Heart right ventricle (tissue), 16 donors: ENCODE measurements around the gene MAP4K4. TPM values are rescaled to one million over a fixed set of nuclear protein-coding genes. Genes with fewer than 3 reads are reported as not detected.

ENCODE experiments used
- ATAC-seq, 8 donors: fragments of 200-7000 bp; cut with Tn5 transposase; one replicate each; pipeline ENCODE4 v1.9.1; 2020; ENCODE audit warnings: mild to moderate bottlenecking in 8 of 8, moderate library complexity in 8 of 8, moderate number of reproducible peaks in 1 of 8
- DNase-seq, 2 donors: peaks; one replicate each; pipeline ENCODE4 v3.0.0-alpha.2; 2020
- H3K27ac ChIP-seq, 10 donors: fragments of 200-600 bp; sonication (generic) in 2 of 10; one replicate each; pipeline versions ENCODE4 v1.5.0 to v1.8.0; 2020 to 2022; ENCODE audit warnings: mild to moderate bottlenecking in 3 of 10
- H3K27me3 ChIP-seq, 7 donors: fragments of 200-600 bp; one replicate each; pipeline ENCODE4 v1.8.0; 2021 to 2022; ENCODE audit warnings: mild to moderate bottlenecking in 2 of 7
- H3K36me3 ChIP-seq, 9 donors: fragments of 200-600 bp; sonication (generic) in 1 of 9; one replicate each; pipeline versions ENCODE4 v1.5.0 to v1.8.0; 2020 to 2022; ENCODE audit warnings: mild to moderate bottlenecking in 2 of 9
- H3K4me1 ChIP-seq, 9 donors: fragments of 200-600 bp; sonication (generic) in 1 of 9; one replicate each; pipeline versions ENCODE4 v1.5.0 to v1.8.0; 2020 to 2022; ENCODE audit warnings: mild to moderate bottlenecking in 4 of 9
- H3K4me3 ChIP-seq, 10 donors: fragments of 200-600 bp; sonication (generic) in 2 of 10; one replicate each; pipeline versions ENCODE4 v1.5.0 to v1.8.0; 2020 to 2022; ENCODE audit warnings: mild to moderate bottlenecking in 7 of 10, moderate library complexity in 2 of 10
- H3K9me3 ChIP-seq, 11 donors: fragments of 200-600 bp in 10 of 11; sonication (generic) in 2 of 11; one replicate each; pipeline versions ENCODE4 v1.5.0 to v1.8.0; 2013 to 2022; ENCODE audit warnings: mild to moderate bottlenecking in 2 of 11, control low read depth in 1 of 11, moderate library complexity in 1 of 11
- WGBS, 2 donors: extraction: QIAGEN DNeasy Blood & Tissue Kit; methylation state at CpG; one replicate each; pipeline ENCODE4 v1.1.7; 2013; ENCODE audit warnings: inconsistent platforms in 1 of 2; 5-methylcytosine and 5-hydroxymethylcytosine counted together
- intact Hi-C, 10 donors: fragments of 100-400 bp; cut with DNase I; formaldehyde crosslinking; loops; one replicate each; pipeline versions ENCODE4 v1.11.1 to v1.14.2; 2022
- polyA plus RNA-seq, 2 donors: library from polyadenylated mRNA; stranded (reverse); fragments of 200-250 nt; gene quantifications; one replicate each; pipeline ENCODE4 v1.2.3, GENCODE V29; 2013
- total RNA-seq, 10 donors: library from RNA; stranded (reverse); fragmentation: NEBNext Ultra II Directional in 3 of 10; extraction: Animal tissue kit (Norgen Biotek cat#: 25700) in 3 of 10; gene quantifications; one replicate each; pipeline versions ENCODE4 v1.2.1 to v1.2.4, GENCODE V29; 2021 to 2023
- TF ChIP-seq, protein P1 (sequence below), 9 donors: fragments of 200-600 bp; sonication (generic) in 2 of 9; IDR thresholded peaks; one replicate each; pipeline versions ENCODE4 v1.5.0 to v1.8.0; 2021 to 2022; ENCODE audit warnings: antibody characterized with exemption in 9 of 9, mild to moderate bottlenecking in 5 of 9, moderate library complexity in 1 of 9
- donor health status: Arrhythmogenic right ventricular cardiomyopathy.
- donor health status: ischemic (EF 13 %, LVEDD 7.1; RV severe dilation, severe dysfunction).
- donor health status: healthy with polysubstance abuse.
- donor health status: DM: no; HTN: yes; CAD: no.
- donor health status: DM: no; HTN: no; CAD: no.
- donor health status: ischemic (EF 25% LVEDD 6.9; RV normal size, moderate dysfunction).
- donor health status: ischemic (EF 25% LVEDD 5.7; RV mildly dilated, moderate dysfunction).
- donor health status: healthy.
- donor health status: DM: yes; HTN: yes; CAD: no.
- donor health status: Ischemic cardiomyopathy.
- donor health status: ischemic (EF 35%, LVEDD 5.7; RV mildly dilated, moderate dysfunction).
- donor health status: nonischemic (EF 11% LVEDD 7.7; RV severe dilation, severe dysfunction).
- donor health status: DM: yes; HTN: yes; CAD: no.
- donor health status: PGD.
- donor health status: ischemic (EF 29% LVEDD 5.4; RV normal size, mild dysfunction).
- donor health status: nonischemic (EF 23%, LVEDD 6.1; RV moderate dilation, normal function).

Gene MAP4K4
- total and polyA plus RNA-seq, 12 donors, result 44.3 to 116 (median 86.1) TPM

DNA sequence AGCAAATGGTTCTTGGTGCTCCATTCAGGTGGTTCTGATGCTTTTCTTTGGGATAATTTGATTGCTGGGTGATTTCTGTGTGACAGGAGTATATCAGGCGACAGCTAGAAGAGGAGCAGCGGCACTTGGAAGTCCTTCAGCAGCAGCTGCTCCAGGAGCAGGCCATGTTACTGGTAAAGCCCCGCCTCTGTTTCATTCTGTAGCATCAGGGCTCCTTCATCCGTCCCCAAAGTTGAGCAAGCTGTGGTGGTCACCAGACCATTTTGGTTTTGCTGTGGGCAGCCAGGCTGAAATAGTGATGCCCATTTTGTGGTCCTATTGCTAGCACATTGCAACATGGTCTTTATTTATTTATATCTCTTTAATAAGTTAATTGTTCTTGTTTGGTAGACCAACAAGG is 161.4 kb downstream of the MAP4K4 start:
- TF ChIP-seq, protein P1, sequence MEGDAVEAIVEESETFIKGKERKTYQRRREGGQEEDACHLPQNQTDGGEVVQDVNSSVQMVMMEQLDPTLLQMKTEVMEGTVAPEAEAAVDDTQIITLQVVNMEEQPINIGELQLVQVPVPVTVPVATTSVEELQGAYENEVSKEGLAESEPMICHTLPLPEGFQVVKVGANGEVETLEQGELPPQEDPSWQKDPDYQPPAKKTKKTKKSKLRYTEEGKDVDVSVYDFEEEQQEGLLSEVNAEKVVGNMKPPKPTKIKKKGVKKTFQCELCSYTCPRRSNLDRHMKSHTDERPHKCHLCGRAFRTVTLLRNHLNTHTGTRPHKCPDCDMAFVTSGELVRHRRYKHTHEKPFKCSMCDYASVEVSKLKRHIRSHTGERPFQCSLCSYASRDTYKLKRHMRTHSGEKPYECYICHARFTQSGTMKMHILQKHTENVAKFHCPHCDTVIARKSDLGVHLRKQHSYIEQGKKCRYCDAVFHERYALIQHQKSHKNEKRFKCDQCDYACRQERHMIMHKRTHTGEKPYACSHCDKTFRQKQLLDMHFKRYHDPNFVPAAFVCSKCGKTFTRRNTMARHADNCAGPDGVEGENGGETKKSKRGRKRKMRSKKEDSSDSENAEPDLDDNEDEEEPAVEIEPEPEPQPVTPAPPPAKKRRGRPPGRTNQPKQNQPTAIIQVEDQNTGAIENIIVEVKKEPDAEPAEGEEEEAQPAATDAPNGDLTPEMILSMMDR (IDR thresholded peaks at IDR 0.05), result no peak
- Histone ChIP-seq H3K27me3 (no peaks in the 10 kb centered on the region), H3K9me3 (no peaks in the 10 kb centered on the region), H3K4me3 (no peak overlapping the region), H3K36me3 (peaks cover 0 to 100% (median 18%) of the 10 kb centered on the region in 9 donors), H3K27ac (no peak overlapping the region), H3K4me1 (peaks cover 0 to 13% (median 6%) of the 10 kb centered on the region in 9 donors)
- DNase-seq (no peak), ATAC-seq (no peak)
- intact Hi-C loops, result no loop called here
- WGBS, 2 donors, result 73 to 77% methylated on average over 4 of the region's 4 CpGs

DNA sequence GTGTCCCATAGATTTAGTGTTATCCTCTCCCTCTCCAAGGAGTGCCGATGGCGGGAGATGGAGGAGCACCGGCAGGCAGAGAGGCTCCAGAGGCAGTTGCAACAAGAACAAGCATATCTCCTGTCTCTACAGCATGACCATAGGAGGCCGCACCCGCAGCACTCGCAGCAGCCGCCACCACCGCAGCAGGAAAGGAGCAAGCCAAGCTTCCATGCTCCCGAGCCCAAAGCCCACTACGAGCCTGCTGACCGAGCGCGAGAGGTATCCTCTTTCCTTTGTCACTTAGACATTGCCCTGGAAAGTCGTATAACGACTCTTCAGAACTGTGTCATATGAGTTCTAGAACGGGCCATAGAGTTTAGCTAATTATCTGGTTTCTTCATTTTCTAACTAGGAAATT is 162.1 kb downstream of the MAP4K4 start:
- Histone ChIP-seq H3K4me3 (no peak overlapping the region), H3K9me3 (no peaks in the 10 kb centered on the region), H3K36me3 (peaks cover 0 to 100% (median 20%) of the 10 kb centered on the region in 9 donors), H3K27me3 (no peaks in the 10 kb centered on the region), H3K4me1 (peaks cover 0 to 17% (median 11%) of the 10 kb centered on the region in 9 donors), H3K27ac (no peak overlapping the region)
- ATAC-seq (no peak), DNase-seq (no peak)
- intact Hi-C loops, result no loop called here
- WGBS, 2 donors, result 94 to 96% methylated on average over 16 of the region's 16 CpGs
- TF ChIP-seq, protein P1 (IDR thresholded peaks at IDR 0.05), result no peak

DNA sequence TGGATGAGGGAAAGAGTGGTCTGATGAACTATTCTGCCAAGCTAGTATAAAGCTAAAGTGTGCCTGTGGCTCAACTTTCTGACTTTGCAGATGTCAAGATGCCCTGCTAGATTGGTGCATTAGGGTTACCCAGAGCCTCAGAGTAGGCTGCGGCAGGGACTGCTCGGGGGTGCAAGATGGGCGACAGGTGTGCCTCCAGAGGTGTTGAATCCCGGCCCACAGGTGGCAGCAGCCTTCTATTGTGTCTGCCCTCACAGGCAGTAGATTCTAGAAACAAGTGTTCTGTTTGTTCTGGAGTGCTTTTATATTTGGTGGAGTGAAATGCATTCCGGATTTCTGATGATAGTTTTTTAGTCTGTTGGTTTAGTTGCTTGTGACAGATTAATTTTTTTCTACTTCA is 162.7 kb downstream of the MAP4K4 start:
- intact Hi-C loops, result no loop called here
- no peak overlapping the region for H3K4me3 ChIP-seq
- H3K4me1 ChIP-seq, result peaks cover 0 to 17% (median 8%) of the 10 kb centered on the region in 9 donors
- DNase-seq (no peak), ATAC-seq (no peak)
- WGBS, 2 donors, result 87 to 90% methylated on average over 5 of the region's 5 CpGs
- no peaks in the 10 kb centered on the region for H3K27me3 ChIP-seq
- no peak overlapping the region for H3K27ac ChIP-seq
- TF ChIP-seq, protein P1 (IDR thresholded peaks at IDR 0.05), result no peak
- no peaks in the 10 kb centered on the region for H3K9me3 ChIP-seq
- H3K36me3 ChIP-seq, result peaks cover 0 to 100% (median 25%) of the 10 kb centered on the region in 9 donors

DNA sequence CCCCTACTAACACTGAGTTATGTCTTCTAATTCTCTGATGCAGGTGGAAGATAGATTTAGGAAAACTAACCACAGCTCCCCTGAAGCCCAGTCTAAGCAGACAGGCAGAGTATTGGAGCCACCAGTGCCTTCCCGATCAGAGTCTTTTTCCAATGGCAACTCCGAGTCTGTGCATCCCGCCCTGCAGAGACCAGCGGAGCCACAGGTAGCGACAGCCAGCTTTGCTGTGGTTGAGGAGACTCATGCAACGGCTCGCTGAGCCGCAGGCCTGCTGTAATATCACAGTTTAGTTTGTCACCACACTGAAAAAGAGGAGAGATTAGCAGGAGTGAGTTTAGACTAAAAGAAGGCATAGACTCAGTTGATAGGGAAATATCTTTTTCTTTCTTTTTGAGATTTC is 163.3 kb downstream of the MAP4K4 start:
- no peaks in the 10 kb centered on the region for H3K27me3 ChIP-seq
- H3K27ac ChIP-seq, result no peak overlapping the region
- H3K4me1 ChIP-seq, result peaks cover 0 to 21% (median 5%) of the 10 kb centered on the region in 9 donors
- H3K9me3 ChIP-seq, result no peaks in the 10 kb centered on the region
- no peak for DNase-seq
- intact Hi-C loops, result no loop called here
- H3K36me3 ChIP-seq, result peaks cover 0 to 100% (median 30%) of the 10 kb centered on the region in 9 donors
- WGBS, 2 donors, result 92 to 94% methylated on average over 8 of the region's 8 CpGs
- H3K4me3 ChIP-seq, result no peak overlapping the region
- ATAC-seq, result no peak
- TF ChIP-seq, protein P1 (IDR thresholded peaks at IDR 0.05), result no peak
